SK-N-SH (cell line): ENCODE data around the gene TTC16.

Experiments used
- SMC3 ChIP-seq: IDR thresholded peaks from 2 replicates; pipeline ENCODE4 v1.6.1; 2012; ENCODE audit warnings: low read depth, low read length, improper control_type of control experiment
- TAF1 ChIP-seq: IDR thresholded peaks from 2 replicates; pipeline ENCODE4 v1.6.1; 2012; ENCODE audit warnings: low read depth, mild to moderate bottlenecking, low read length, moderate library complexity, borderline replicate concordance
- TCF12 ChIP-seq: IDR thresholded peaks from 2 replicates; pipeline ENCODE4 v1.4.0; 2012
- TF ChIP-seq, protein P1 (sequence below): fragments of 150-350 bp; IDR thresholded peaks from 2 replicates; pipeline ENCODE4 v1.6.1; 2017; ENCODE audit warnings: antibody characterized with exemption, low read length, low read depth, borderline replicate concordance

DNA sequence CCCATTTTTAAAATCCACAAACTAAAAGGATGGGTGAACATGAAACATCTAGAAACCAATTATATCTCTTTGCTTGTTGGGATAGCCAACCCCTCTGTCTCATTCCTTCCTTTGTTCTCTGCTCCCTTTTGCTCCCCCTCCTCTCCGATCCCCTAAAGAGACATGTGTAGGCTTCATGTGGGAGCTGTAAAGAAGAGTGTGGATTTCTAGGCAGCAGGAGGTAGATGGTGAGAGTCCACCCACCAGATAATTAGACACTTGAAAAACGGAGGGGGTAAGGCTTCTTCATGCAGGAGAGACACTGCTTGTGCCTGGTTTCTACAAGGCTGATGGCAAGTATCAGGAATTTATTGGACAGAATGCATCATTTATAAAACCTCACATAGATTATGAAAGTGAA is 36.4 kb upstream of the TTC16 start:
- TF ChIP-seq, protein P1, sequence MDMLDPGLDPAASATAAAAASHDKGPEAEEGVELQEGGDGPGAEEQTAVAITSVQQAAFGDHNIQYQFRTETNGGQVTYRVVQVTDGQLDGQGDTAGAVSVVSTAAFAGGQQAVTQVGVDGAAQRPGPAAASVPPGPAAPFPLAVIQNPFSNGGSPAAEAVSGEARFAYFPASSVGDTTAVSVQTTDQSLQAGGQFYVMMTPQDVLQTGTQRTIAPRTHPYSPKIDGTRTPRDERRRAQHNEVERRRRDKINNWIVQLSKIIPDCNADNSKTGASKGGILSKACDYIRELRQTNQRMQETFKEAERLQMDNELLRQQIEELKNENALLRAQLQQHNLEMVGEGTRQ, result no peak
- no peak for TF ChIP-seq TAF1
- no peak for TF ChIP-seq SMC3
- no peak for TF ChIP-seq TCF12
